HEK293T (cell line): ENCODE data around the gene PIEZO2.

Experiments used
- BHLHE40 ChIP-seq: fragments of 450-650 bp; IDR thresholded peaks from 2 replicates; pipeline ENCODE4 v1.6.1; 2016; ENCODE audit warnings: mild to moderate bottlenecking, moderate library complexity, borderline replicate concordance
- CTBP1 ChIP-seq: fragments of 450-650 bp; IDR thresholded peaks from 2 replicates; pipeline ENCODE4 v1.6.1; 2016; ENCODE audit warnings: borderline replicate concordance
- ELF4 ChIP-seq: fragments of 450-650 bp; IDR thresholded peaks from 2 replicates; pipeline ENCODE4 v1.6.1; 2017; ENCODE audit warnings: antibody characterized with exemption
- FOXK2 ChIP-seq: fragments of 450-650 bp; IDR thresholded peaks from 2 replicates; pipeline ENCODE4 v1.6.1; 2016; ENCODE audit warnings: mild to moderate bottlenecking
- FOXM1 ChIP-seq: fragments of 450-650 bp; IDR thresholded peaks from 2 replicates; pipeline ENCODE4 v1.6.1; 2017; ENCODE audit warnings: mild to moderate bottlenecking, borderline replicate concordance
- HDGF ChIP-seq: fragments of 450-650 bp; IDR thresholded peaks from 2 replicates; pipeline ENCODE4 v1.6.1; 2017; ENCODE audit warnings: antibody characterized with exemption, borderline replicate concordance
- L3MBTL2 ChIP-seq: fragments of 450-650 bp; conservative IDR thresholded peaks from 2 replicates; pipeline ENCODE4 v1.6.1; 2016; ENCODE audit warnings: mild to moderate bottlenecking
- NFRKB ChIP-seq: fragments of 450-650 bp; IDR thresholded peaks from 2 replicates; pipeline ENCODE4 v1.6.1; 2016; ENCODE audit warnings: mild to moderate bottlenecking, moderate library complexity
- SP1 ChIP-seq: fragments of 450-650 bp; IDR thresholded peaks from 2 replicates; pipeline ENCODE4 v1.6.1; 2017
- SUZ12 ChIP-seq: fragments of 450-650 bp; IDR thresholded peaks from 2 replicates; pipeline ENCODE4 v1.6.1; 2016; ENCODE audit warnings: mild to moderate bottlenecking
- TARDBP ChIP-seq: fragments of 450-650 bp; IDR thresholded peaks from 2 replicates; pipeline ENCODE4 v1.6.1; 2016
- ZNF384 ChIP-seq: fragments of 450-650 bp; IDR thresholded peaks from 2 replicates; pipeline ENCODE4 v1.6.1; 2016

GRCh38 chr18:11137400-11137799 is 12.0 kb downstream of the PIEZO2 start:
- TF ChIP-seq CTBP1: no peak
- no peak for TF ChIP-seq SP1
- TF ChIP-seq FOXM1: no peak
- TF ChIP-seq FOXK2: no peak
- no peak for TF ChIP-seq NFRKB
- TF ChIP-seq BHLHE40: no peak
- TF ChIP-seq ZNF384: no peak
- no peak for TF ChIP-seq HDGF
- no peak for TF ChIP-seq TARDBP
- no peak for TF ChIP-seq ELF4
- TF ChIP-seq SUZ12: no peak
- TF ChIP-seq L3MBTL2: no peak
